ENCODE results near the gene ZNF804B.

ZNF804B gene

GRCh38 chr7:89335490-89335889 is 576.0 kb downstream of the ZNF804B start:
- no peak for ATAC-seq
- TF ChIP-seq ISL1 (CRISPR knock-in tag; IDR thresholded peaks at IDR 0.05) = no peak
- no peak for TF ChIP-seq TCF4 (CRISPR knock-in tag; IDR thresholded peaks at IDR 0.05; ENCODE audit: borderline replicate concordance)
- no peak for TF ChIP-seq SNAI2 (CRISPR knock-in tag; IDR thresholded peaks at IDR 0.05)
- TF ChIP-seq ESRRG (CRISPR knock-in tag; IDR thresholded peaks at IDR 0.05) = no peak

DNA sequence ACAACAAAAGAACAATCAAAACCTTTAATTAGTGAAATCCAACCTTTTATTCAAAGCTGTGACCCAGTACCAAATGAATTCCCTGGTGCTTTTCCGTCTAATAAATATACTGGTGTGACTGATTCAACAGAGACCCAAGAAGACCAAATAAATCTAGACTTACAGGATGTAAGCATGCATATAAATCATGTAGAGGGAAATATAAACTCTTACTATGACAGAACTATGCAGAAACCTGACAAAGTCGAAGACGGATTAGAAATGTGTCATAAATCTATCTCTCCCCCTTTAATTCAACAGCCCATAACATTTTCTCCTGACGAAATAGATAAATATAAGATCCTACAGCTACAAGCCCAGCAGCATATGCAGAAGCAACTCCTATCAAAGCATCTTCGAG is 576.6 kb downstream of the ZNF804B start:
- TF ChIP-seq ESRRG (CRISPR knock-in tag; IDR thresholded peaks at IDR 0.05) (no peak), ZFP30 (CRISPR knock-in tag; IDR thresholded peaks at IDR 0.05) (no peak), TCF4 (CRISPR knock-in tag; IDR thresholded peaks at IDR 0.05; ENCODE audit: borderline replicate concordance) (no peak), CSDC2 (CRISPR knock-in tag; IDR thresholded peaks at IDR 0.05) (no peak), SNAI2 (CRISPR knock-in tag; IDR thresholded peaks at IDR 0.05) (no peak), OSR1 (CRISPR knock-in tag; IDR thresholded peaks at IDR 0.05) (no peak), ZNF70 (CRISPR knock-in tag; IDR thresholded peaks at IDR 0.05) (no peak), ISL1 (CRISPR knock-in tag; IDR thresholded peaks at IDR 0.05) (no peak), ZNF8 (CRISPR knock-in tag; IDR thresholded peaks at IDR 0.05) (no peak), ZNF565 (CRISPR knock-in tag; conservative IDR thresholded peaks at IDR 0.05; ENCODE audit: low read depth) (no peak), ZC3H10 (CRISPR knock-in tag; IDR thresholded peaks at IDR 0.05) (no peak), TSHZ2 (CRISPR knock-in tag; IDR thresholded peaks at IDR 0.05) (no peak), BACH2 (CRISPR knock-in tag; IDR thresholded peaks at IDR 0.05; ENCODE audit: borderline replicate concordance) (no peak), CREB5 (CRISPR knock-in tag; IDR thresholded peaks at IDR 0.05; ENCODE audit: low read depth) (no peak), ARNTL (CRISPR knock-in tag; IDR thresholded peaks at IDR 0.05; ENCODE audit: borderline replicate concordance, low read depth) (no peak), PPARA (CRISPR knock-in tag; IDR thresholded peaks at IDR 0.05; ENCODE audit: borderline replicate concordance) (no peak), RARB (CRISPR knock-in tag; IDR thresholded peaks at IDR 0.05) (no peak)
- TF ChIP-seq, protein P1, sequence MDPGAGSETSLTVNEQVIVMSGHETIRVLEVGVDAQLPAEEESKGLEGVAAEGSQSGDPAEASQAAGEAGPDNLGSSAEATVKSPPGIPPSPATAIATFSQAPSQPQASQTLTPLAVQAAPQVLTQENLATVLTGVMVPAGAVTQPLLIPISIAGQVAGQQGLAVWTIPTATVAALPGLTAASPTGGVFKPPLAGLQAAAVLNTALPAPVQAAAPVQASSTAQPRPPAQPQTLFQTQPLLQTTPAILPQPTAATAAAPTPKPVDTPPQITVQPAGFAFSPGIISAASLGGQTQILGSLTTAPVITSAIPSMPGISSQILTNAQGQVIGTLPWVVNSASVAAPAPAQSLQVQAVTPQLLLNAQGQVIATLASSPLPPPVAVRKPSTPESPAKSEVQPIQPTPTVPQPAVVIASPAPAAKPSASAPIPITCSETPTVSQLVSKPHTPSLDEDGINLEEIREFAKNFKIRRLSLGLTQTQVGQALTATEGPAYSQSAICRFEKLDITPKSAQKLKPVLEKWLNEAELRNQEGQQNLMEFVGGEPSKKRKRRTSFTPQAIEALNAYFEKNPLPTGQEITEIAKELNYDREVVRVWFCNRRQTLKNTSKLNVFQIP (CRISPR knock-in tag; IDR thresholded peaks at IDR 0.05; ENCODE audit: borderline replicate concordance, low read depth) = no peak
- TF ChIP-seq, protein P2, sequence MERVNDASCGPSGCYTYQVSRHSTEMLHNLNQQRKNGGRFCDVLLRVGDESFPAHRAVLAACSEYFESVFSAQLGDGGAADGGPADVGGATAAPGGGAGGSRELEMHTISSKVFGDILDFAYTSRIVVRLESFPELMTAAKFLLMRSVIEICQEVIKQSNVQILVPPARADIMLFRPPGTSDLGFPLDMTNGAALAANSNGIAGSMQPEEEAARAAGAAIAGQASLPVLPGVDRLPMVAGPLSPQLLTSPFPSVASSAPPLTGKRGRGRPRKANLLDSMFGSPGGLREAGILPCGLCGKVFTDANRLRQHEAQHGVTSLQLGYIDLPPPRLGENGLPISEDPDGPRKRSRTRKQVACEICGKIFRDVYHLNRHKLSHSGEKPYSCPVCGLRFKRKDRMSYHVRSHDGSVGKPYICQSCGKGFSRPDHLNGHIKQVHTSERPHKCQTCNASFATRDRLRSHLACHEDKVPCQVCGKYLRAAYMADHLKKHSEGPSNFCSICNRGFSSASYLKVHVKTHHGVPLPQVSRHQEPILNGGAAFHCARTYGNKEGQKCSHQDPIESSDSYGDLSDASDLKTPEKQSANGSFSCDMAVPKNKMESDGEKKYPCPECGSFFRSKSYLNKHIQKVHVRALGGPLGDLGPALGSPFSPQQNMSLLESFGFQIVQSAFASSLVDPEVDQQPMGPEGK (CRISPR knock-in tag; IDR thresholded peaks at IDR 0.05; ENCODE audit: borderline replicate concordance) = no peak
- no peak for ATAC-seq

- no peak for ATAC-seq
- no peak for TF ChIP-seq ZNF565 (CRISPR knock-in tag; conservative IDR thresholded peaks at IDR 0.05; ENCODE audit: low read depth)
- peak; percentile 74 for TF ChIP-seq ISL1 (CRISPR knock-in tag; IDR thresholded peaks at IDR 0.05)
These were observed 580.2 kb downstream of the ZNF804B start for GRCh38 chr7:89339748-89340147.

DNA sequence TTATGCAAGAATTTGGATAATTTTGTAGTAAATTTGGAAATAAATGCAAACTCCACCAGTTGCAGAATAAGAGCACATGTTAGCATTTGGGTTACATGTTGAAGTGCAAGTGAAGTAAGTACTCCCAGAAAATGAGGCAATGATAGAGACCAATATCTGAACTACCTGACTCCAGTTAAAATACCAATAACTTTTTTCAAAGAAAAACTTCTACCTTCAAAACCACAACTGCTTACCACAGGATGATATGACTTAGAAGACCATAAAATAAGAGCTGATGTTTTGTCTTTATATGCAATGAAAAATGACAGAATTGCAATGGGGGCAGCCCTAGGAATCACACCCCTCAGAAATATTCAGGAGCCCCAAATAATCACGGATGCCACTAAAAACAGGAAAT is 597.6 kb downstream of the ZNF804B start:
- no peak for ATAC-seq
- no peak for TF ChIP-seq ZFP3 (CRISPR knock-in tag; IDR thresholded peaks at IDR 0.05)
- TF ChIP-seq CSDC2 (CRISPR knock-in tag; IDR thresholded peaks at IDR 0.05) = no peak
- no peak for TF ChIP-seq ZNF8 (CRISPR knock-in tag; IDR thresholded peaks at IDR 0.05)
- TF ChIP-seq, protein P2 (CRISPR knock-in tag; IDR thresholded peaks at IDR 0.05; ENCODE audit: borderline replicate concordance) = no peak
- no peak for TF ChIP-seq ZC3H10 (CRISPR knock-in tag; IDR thresholded peaks at IDR 0.05)
- no peak for TF ChIP-seq GLIS3 (CRISPR knock-in tag; IDR thresholded peaks at IDR 0.05)
- TF ChIP-seq RARB (CRISPR knock-in tag; IDR thresholded peaks at IDR 0.05) = no peak
- no peak for TF ChIP-seq ZFP30 (CRISPR knock-in tag; IDR thresholded peaks at IDR 0.05)
- TF ChIP-seq, protein P1 (CRISPR knock-in tag; IDR thresholded peaks at IDR 0.05; ENCODE audit: borderline replicate concordance, low read depth) = no peak
- no peak for TF ChIP-seq ISL1 (CRISPR knock-in tag; IDR thresholded peaks at IDR 0.05)
- TF ChIP-seq, protein P3, sequence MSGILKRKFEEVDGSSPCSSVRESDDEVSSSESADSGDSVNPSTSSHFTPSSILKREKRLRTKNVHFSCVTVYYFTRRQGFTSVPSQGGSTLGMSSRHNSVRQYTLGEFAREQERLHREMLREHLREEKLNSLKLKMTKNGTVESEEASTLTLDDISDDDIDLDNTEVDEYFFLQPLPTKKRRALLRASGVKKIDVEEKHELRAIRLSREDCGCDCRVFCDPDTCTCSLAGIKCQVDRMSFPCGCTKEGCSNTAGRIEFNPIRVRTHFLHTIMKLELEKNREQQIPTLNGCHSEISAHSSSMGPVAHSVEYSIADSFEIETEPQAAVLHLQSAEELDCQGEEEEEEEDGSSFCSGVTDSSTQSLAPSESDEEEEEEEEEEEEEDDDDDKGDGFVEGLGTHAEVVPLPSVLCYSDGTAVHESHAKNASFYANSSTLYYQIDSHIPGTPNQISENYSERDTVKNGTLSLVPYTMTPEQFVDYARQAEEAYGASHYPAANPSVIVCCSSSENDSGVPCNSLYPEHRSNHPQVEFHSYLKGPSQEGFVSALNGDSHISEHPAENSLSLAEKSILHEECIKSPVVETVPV (CRISPR knock-in tag; IDR thresholded peaks at IDR 0.05) = no peak

Data from SK-N-SH treated with all-trans-retinoic acid at 6 μM for 48 hours (cell line).